Measurements from ENCODE around the gene RNF123.
"Not testable (repeated sequence)": the region's sequence is repeated elsewhere in the genome, so short reads cannot be mapped to it uniquely, and the experiment has no call there.

RNF123 gene

DNA sequence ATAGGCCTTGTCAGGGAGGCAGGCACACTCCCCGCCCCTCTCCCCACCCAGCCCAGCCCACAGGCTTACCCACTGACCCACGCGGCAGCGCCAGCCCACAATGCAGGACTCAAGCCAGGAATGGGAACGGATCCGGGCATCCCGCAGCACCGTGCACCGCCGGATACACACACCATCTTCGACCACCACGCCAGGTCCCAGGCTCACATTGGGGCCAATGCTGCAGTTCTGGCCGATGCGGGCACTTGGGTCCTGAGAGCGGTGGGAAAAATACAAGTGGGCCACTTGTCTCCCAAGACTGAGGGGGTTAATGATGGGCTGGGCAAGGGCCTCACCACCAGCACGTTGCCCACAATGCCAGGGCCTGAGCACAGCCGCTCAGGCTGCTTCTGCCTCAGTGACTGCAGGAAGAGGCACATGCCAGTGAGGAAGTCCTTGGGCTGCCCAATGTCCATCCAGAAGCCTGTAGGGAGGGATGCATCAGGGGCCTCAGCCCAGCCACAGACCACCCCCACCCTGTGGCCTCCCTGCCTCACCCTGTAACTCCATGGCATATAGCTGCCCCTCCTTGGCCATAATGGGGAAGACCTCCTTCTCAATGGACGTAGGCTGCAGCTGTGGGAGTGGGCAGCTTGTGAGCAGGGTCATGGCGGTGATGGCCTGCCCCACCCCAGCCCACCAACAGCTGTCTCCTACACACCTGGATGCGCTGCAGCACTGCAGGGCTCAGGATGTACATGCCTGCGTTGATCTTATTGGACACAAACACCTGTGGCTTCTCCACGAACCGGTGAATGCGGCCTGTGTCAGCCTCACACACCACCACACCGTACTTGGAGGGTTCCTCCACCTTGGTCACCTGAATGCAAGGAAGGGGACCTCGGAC is 32.8 kb downstream of the RNF123 start:
- DNase-seq: no peak

DNA sequence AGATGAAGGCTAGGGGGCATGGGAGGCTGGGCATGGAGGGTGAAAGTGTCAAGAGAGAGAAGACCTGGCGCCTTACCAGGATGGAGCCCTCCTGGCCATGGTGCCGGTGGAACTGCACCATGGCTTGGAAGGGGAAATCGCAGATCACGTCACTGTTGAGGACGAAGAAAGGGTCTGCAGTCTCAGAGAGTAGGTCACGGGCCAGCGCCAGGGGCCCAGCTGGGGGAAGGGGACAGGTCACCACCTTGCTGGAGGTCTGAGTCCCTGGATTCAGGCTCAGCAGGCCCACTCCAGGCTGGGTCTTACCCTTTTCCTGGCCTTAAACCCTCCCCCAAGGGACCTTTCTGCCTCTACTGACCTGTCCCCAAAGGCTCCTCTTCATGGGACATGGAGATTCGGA is 33.5 kb downstream of the RNF123 start:
- no peak for DNase-seq

DNA sequence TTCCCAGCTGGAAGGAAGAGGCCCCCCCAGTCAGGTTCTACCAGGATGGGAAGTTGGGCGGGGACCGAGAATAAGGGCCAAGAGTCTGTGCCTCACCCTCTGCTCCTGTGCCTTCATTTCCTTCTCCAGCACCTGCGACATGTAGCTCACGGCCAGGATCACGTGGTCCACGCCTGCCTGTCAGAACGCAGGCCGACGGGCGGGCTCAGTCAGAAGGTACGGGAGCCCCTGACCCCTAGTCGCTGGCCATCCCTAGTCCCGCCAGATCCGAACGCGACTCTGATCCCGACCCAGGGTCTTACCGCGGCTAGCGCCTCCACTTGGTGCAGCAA is 33.9 kb downstream of the RNF123 start:
- DNase-seq: no peak

GRCh38 chr3:49723628-49724551 is 34.5 kb downstream of the RNF123 start, which contains the start of gene GMPPB:
TSS of gene GMPPB (minus strand) at chr3:49723951. CDS start at chr3:49723726, 225 bp downstream.
- DNase-seq: peak; percentile 76 to 80

GRCh38 chr3:49724586-49724985 is 35.2 kb downstream of the RNF123 start:
- no peak for DNase-seq

GRCh38 chr3:49725906-49726681 is 36.7 kb downstream of the RNF123 start:
- no peak for DNase-seq

DNA sequence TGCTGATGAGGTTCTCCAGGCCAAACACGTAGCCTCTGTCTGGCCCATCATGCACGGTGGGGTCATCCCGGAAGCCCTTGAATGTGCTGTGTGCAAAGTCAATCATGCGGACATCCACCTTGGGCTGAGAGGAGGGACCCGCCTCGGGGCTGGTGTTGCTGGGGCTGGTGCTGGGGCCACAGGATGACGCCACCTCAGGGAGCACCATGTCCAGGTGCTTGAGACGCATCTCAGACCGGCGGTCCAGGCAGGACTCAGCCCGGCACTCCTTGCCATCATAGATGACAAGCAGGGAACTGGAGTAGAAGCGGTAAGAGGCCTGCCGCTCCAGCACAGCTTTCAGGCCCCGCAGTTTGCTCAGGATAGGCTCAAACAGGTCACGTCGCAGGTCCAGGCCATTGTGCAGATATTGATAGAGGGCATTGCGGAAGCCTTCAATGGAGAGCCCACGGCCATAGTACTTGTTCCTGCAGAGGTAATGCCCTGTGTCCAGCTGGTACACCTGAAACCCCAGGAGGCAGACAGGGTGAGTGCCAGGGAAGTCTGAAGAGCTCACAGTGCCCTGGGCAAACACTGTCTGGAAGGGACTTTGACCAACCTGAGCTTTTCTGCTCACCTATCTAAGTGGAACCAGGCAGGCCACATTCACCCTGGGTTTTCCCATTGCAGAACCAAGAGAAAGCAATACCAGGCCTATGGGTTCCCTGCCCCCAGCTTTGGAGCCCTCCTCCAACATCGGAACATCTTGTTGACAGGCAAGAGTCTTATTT is 38.0 kb downstream of the RNF123 start:
- DNase-seq: no peak

DNA sequence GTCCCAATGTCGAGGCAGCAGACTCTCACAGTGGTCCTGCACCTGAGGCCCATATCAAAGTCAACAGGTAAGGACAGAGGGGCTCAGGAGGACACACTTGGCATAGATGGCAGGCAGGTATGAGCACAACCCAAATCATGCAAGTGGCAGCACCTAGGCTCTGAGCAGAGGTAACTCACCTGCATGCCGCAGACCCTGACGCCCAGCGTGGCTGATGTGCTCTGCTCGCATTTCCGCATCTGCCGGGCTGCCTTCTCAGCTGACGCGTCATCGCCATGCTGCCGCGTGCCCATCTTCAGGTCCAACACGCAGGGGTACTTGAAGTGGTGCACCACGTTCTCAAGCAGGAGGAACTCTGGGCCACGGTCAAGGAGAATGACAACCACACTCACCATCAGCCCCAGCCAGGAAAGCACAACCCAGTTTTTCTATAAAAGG is 38.6 kb downstream of the RNF123 start:
- DNase-seq: no peak

GRCh38 chr3:49729966-49730609 is 40.7 kb downstream of the RNF123 start:
- no peak for DNase-seq

- no peak for DNase-seq
Measured at GRCh38 chr3:49732597-49732996, 43.2 kb downstream of the RNF123 start.

DNA sequence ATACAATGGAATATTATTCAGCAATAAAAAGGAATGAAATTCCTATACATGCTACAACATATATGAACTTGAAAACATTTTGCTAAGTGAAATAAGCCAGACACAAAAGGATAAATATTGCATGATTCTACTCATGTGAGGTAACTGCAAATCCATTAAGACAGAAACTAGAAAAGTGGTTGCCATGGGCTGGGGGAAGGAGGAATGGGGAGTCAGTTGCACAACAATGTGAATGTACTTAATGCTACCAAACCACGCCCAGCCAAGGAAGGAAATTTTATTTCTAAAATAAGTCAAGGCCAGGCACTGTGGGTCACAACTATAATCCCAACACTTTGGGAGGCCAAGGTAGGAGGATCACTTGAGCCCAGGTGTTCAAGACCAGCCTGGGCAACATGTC is 44.2 kb downstream of the RNF123 start:
- DNase-seq: no peak

- no peak for DNase-seq
Measured at GRCh38 chr3:49734752-49735151, 45.4 kb downstream of the RNF123 start.

DNA sequence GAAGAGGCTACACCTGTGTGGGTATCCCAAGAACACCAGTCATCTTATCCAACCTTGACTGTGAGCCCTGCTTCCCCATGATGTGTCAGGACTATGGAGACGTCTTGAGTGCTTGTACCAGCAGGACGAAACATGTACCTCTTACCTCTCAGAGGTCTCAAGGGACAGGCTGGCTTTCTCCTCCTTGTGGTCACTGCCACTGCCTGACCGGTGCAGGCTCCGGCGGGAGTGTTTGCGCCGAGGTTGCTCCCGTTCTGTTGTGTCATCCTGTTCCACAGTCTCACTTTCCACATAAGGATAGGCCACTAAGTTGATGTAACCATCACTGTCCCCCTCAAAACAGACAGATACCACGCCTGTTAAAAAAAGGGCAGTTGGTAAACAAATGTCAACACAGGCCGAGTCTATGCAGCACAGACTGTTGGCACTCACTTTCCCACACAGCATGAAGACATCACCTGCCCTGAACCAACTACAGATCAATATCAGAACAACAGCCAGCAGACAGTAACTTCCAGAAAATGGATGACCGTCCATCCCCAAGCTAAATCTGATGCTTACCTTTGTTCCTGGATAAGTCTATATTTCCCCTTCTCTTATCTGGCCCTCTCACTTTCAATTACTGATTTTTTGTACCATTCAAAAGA is 48.8 kb downstream of the RNF123 start:
- no peak for DNase-seq

DNA sequence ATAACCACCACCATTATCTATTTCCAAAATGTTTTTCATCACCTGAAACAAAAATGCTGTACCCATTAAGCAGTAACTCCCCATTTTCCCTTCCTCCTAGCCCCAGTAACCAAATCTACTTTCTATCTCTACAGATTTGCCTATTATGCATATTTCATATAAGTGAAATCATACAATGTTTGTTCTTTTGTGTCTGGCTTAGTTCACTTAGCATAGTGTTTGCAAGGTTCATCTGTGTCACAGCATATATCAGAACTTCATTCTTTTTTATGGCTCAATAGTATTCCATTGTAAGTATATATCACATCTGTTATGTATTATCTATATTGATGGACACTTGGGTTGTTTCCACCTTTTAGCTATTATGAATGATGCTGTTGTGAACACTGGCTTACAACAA is 51.1 kb downstream of the RNF123 start:
- DNase-seq: no peak

- no peak for DNase-seq
Measured at GRCh38 chr3:49745986-49746385, 56.6 kb downstream of the RNF123 start.

GRCh38 chr3:49747792-49748480 is 58.6 kb downstream of the RNF123 start:
- no peak for DNase-seq

DNA sequence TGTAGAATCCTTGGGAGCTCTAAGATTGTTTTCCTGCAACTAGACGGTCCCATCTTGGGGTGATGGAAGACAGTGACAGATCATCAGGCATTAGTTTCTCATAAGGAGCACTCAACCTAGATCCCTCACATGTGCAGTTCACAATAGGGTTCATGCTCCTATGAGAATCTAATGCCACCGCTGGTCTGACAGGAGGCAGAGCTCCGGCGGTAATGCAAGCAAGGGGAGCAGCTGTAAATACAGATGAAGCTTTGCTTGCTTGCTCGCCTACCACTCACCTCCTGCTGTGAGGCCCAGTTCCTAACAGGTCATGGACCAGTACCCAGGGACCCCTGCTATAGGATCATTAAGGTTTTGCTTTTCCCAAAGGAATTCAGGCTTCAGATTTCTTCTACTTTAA is 59.5 kb downstream of the RNF123 start:
- DNase-seq: not testable (repeated sequence)

DNA sequence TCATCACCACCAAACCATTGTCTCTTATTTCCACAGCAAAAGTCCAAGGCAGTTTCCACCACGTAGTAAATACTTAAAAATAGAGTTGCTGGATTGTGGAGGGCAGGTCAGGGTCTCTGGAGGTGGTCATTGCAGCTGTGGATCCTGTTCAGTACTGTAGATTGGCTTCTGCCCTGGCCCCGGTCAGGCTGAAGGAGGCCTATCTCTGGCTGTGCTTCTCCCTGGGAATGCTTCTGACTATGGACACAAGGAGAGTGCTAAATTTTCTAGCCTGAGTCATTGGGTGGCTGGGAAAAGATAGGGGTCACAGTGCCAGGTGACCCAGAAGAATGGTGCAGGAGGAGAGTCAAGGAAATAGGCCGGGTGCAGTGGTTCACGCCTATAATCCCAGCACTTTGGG is 60.7 kb downstream of the RNF123 start:
- DNase-seq: no peak

DNA sequence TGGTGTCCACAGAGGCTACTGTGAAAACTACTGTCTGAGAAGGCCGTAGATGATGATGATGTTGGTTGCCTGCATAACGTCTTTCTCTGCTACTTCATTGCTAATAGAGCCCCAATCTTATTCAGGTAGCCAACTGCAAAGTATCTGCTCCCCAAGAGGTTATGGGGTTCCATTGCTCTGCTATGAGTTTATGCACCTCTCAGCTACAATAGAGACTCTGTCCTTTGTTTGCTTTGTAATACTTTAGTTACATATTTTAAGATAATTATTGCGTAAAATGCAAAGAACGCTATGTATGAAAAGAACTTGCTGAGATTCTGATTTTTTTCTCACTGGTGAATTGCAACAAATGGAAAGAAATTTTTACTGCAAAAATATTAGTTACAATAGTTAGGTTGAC is 62.1 kb downstream of the RNF123 start:
- DNase-seq: no peak

- DNase-seq: no peak
Measured at GRCh38 chr3:49754536-49754935, 65.2 kb downstream of the RNF123 start.

DNA sequence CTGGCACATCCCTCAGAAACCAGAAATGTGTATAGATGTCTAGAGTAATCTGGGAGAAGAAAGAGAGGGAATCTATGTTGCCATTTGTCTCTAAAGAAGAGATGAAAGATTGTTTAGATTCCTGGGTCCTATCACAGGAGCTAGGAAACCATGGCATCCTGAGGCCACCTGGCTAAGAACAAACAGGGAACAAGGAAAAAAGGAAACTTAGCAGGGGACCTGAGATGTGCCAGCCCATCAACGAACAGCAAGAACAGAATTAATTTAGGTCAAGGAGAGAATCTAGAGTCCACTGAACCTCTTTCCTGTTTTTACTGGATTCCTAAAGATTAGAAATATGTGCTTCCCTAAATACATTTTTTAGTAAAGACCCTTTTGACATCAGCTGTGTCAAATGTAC is 66.7 kb downstream of the RNF123 start:
- no peak for DNase-seq
